Keratinocyte (primary cell): ENCODE results near the gene RYR2. TPM values are rescaled to one million over a fixed set of nuclear protein-coding genes. Genes with fewer than 3 reads are reported as not detected.

ENCODE experiments used
- DNase-seq: peaks from one replicate; pipeline ENCODE4 v3.0.0-alpha.2; 2011; ENCODE audit warnings: low read depth, missing footprints, low spot score
- FAIRE-seq: peaks from 2 replicates; lab custom pipeline; 2011; peaks lifted over from hg19 to GRCh38; lab: Jason Lieb, UNC
- H2AFZ ChIP-seq: 2 replicates; pipeline ENCODE4 v1.6.0; 2012; ENCODE audit warnings: low read length, control low read depth, inconsistent platforms; ENCODE audit not compliant: control insufficient read depth
- H3K27ac ChIP-seq: 2 replicates; pipeline ENCODE4 v1.5.1; 2011; ENCODE audit warnings: low read length; ENCODE audit not compliant: control insufficient read depth, insufficient read depth
- H3K27me3 ChIP-seq: 3 replicates; pipeline ENCODE4 v1.6.0; 2011; ENCODE audit warnings: low read length; ENCODE audit not compliant: control insufficient read depth, insufficient read depth; ENCODE audit errors: extremely low read depth
- H3K36me3 ChIP-seq, 2 experiments: 2 replicates in 1 of 2; 3 replicates in 1 of 2; pipeline ENCODE4 v1.5.1; 2011; ENCODE audit warnings: low read length in 2 of 2, mild to moderate bottlenecking in 1 of 2; ENCODE audit not compliant: control insufficient read depth in 2 of 2, insufficient read depth in 2 of 2; ENCODE audit errors: extremely low read depth in 1 of 2
- H3K4me1 ChIP-seq: 3 replicates; pipeline ENCODE4 v1.5.1; 2011; ENCODE audit warnings: low read length; ENCODE audit not compliant: control insufficient read depth, insufficient read depth; ENCODE audit errors: extremely low read depth
- H3K4me2 ChIP-seq: 3 replicates; pipeline ENCODE4 v1.6.0; 2011; ENCODE audit warnings: low read depth, low read length; ENCODE audit not compliant: control insufficient read depth, insufficient read depth; ENCODE audit errors: extremely low read depth
- H3K4me3 ChIP-seq, 3 experiments: fragments of 200-600 bp in 1 of 3; sonication (generic) in 1 of 3; 2 replicates in 2 of 3; 3 replicates in 1 of 3; pipeline ENCODE4 v1.5.1; 2011 to 2016; ENCODE audit warnings: low read length in 3 of 3, mild to moderate bottlenecking in 3 of 3, control low read depth in 2 of 3, inconsistent platforms in 1 of 3, low read depth in 1 of 3, mixed read lengths in 1 of 3, mixed run types in 1 of 3, moderate library complexity in 1 of 3; ENCODE audit not compliant: control insufficient read depth in 2 of 3, insufficient read depth in 2 of 3; ENCODE audit errors: extremely low read depth in 1 of 3
- H3K79me2 ChIP-seq: 2 replicates; pipeline ENCODE4 v1.6.0; 2012; ENCODE audit warnings: low read length; ENCODE audit not compliant: control insufficient read depth, insufficient read depth
- H3K9ac ChIP-seq: 3 replicates; pipeline ENCODE4 v1.6.0; 2011; ENCODE audit warnings: low read length; ENCODE audit not compliant: control insufficient read depth, insufficient read depth; ENCODE audit errors: extremely low read depth
- H3K9me1 ChIP-seq: 3 replicates; pipeline ENCODE4 v1.6.0; 2011; ENCODE audit warnings: low read length; ENCODE audit not compliant: control insufficient read depth, insufficient read depth; ENCODE audit errors: extremely low read depth
- H3K9me3 ChIP-seq: 2 replicates; pipeline ENCODE4 v1.5.1; 2012; ENCODE audit warnings: low read depth, low read length; ENCODE audit not compliant: control insufficient read depth
- H4K20me1 ChIP-seq: 3 replicates; pipeline ENCODE4 v1.6.0; 2011; ENCODE audit warnings: low read length; ENCODE audit not compliant: control insufficient read depth, insufficient read depth; ENCODE audit errors: extremely low read depth
- EZH2 ChIP-seq: IDR thresholded peaks from one replicate; pipeline ENCODE4 v1.6.1; 2012; ENCODE audit warnings: inconsistent platforms, mild to moderate bottlenecking, low read length, moderate library complexity
- dilution Hi-C: fragments of 300-500 bp; cut with MboI; formaldehyde crosslinking; loops from one replicate; pipeline ENCODE4 v1.7.0; 2020; ENCODE audit warnings: low sequenced_read_pairs; ENCODE audit not compliant: extremely low pct_ligation_motif_present
- polyA plus RNA-seq, 5 experiments: library from polyadenylated mRNA; depleted of rRNA in 3 of 5; stranded (reverse) in 3 of 5; stranded (forward) in 1 of 5; unstranded in 1 of 5; fragments of >200 nt; gene quantifications; 1 replicate in 1 of 5; 2 replicates in 3 of 5; 3 replicates in 1 of 5; pipeline versions ENCODE4 v1.2.1 to v1.2.3, GENCODE V29; 2011 to 2012; ENCODE audit warnings: missing spikeins in 2 of 5, low read depth in 1 of 5, low replicate concordance in 1 of 5
- TF ChIP-seq, protein P1 (sequence below), 3 experiments: IDR thresholded peaks in 1 of 3; conservative IDR thresholded peaks in 1 of 3; optimal IDR thresholded peaks in 1 of 3; 2 replicates in 2 of 3; 3 replicates in 1 of 3; pipeline versions ENCODE3 to v1.5.1; 2011; ENCODE audit warnings: low read length in 3 of 3, mild to moderate bottlenecking in 3 of 3, moderate library complexity in 2 of 3, control low read depth in 1 of 3, inconsistent platforms in 1 of 3; ENCODE audit not compliant: insufficient read depth in 2 of 3; ENCODE audit errors: extremely low read depth in 1 of 3

The RYR2 gene
- polyA plus RNA-seq, 1 donor (not counting 4 experiments of a cell fraction or from before 2014, with no cell fraction given): 0.05 TPM

DNA sequence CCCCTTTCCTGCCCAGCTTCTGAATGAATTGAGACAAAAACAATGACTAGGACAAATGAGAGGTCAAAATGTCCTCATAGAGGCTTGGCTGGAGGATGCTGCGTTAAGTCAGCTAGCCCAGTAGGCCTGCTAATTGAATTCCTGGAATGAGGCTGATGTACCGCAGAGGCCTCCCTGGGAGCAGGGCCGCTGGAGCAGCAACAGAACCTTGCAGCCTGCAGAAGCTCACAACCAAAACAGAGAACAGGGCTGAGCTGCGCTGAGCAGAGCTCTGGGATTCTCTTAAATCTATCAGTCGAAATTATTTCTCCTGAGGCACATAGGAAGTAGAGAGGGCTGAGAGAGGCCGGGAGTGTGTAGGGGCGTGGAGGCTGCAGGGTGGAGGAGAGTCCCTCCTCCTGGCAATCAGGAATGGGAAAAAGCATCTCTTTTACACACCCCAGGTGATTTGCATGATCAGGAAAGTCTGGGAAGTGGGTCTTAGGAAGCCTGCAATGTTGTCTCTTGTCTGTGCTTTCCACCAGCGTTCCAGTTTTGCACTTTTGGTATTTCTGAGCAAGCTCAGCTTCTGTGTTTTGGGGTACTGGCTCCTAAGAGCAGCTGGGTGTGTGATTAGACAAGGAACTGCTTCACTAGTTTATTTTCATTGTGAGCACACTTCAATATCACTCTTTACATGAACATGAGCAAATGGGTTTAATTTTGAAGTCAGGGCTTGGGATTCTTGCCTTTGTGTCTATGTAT, 66.5 kb downstream of the RYR2 start:
- H3K36me3 ChIP-seq: no peaks in the 10 kb centered on the region
- peaks cover 2% of the 10 kb centered on the region for H3K9me3 ChIP-seq
- no peak overlapping the region for H3K9ac ChIP-seq
- H3K79me2 ChIP-seq: no peaks in the 10 kb centered on the region
- FAIRE-seq (no peak), DNase-seq (no peak)
- no peaks in the 10 kb centered on the region for H3K9me1 ChIP-seq
- no peaks in the 10 kb centered on the region for H3K4me1 ChIP-seq
- no peak overlapping the region for H3K4me2 ChIP-seq
- H4K20me1 ChIP-seq: no peaks in the 10 kb centered on the region
- no peaks in the 10 kb centered on the region for H3K27me3 ChIP-seq
- H3K27ac ChIP-seq: no peak overlapping the region
- dilution Hi-C loops: no loop called here
- TF ChIP-seq, protein P1, sequence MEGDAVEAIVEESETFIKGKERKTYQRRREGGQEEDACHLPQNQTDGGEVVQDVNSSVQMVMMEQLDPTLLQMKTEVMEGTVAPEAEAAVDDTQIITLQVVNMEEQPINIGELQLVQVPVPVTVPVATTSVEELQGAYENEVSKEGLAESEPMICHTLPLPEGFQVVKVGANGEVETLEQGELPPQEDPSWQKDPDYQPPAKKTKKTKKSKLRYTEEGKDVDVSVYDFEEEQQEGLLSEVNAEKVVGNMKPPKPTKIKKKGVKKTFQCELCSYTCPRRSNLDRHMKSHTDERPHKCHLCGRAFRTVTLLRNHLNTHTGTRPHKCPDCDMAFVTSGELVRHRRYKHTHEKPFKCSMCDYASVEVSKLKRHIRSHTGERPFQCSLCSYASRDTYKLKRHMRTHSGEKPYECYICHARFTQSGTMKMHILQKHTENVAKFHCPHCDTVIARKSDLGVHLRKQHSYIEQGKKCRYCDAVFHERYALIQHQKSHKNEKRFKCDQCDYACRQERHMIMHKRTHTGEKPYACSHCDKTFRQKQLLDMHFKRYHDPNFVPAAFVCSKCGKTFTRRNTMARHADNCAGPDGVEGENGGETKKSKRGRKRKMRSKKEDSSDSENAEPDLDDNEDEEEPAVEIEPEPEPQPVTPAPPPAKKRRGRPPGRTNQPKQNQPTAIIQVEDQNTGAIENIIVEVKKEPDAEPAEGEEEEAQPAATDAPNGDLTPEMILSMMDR (optimal IDR thresholded peaks at IDR 0.05 in 1 of 3, IDR thresholded peaks at IDR 0.05 in 1 of 3, conservative IDR thresholded peaks at IDR 0.05 in 1 of 3; ENCODE audit: extremely low read depth in 1 of 3, insufficient read depth in 2 of 3, low read length in 3 of 3): no peak
- no peak for TF ChIP-seq EZH2
- no peak overlapping the region for H3K4me3 ChIP-seq
- no peak overlapping the region for H2AFZ ChIP-seq

DNA sequence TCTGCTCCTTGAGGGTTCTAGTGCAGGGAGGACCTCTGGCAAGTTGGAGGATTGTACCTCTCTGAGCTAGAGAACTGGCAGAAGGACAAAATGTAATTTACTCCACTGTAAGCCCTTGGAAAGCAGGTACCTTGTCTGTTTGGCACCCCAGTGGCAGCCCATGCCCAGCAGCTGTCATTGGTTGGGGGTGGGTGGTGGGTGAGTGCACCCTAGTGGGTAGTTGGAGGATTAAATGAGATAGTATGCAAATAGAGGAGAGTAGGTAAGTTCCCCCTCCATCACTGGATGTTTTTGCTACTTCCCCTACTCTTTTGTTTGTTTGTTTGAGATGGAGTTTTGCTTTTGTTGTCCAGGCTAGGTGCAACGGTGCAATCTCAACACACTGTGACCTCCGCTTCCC, 69.8 kb downstream of the RYR2 start:
- Histone ChIP-seq H3K4me3 (no peak overlapping the region), H2AFZ (no peak overlapping the region), H3K9ac (no peak overlapping the region), H3K36me3 (no peaks in the 10 kb centered on the region), H4K20me1 (no peaks in the 10 kb centered on the region), H3K4me2 (no peak overlapping the region), H3K9me1 (no peaks in the 10 kb centered on the region), H3K9me3 (peaks cover 2% of the 10 kb centered on the region), H3K27ac (no peak overlapping the region), H3K27me3 (no peaks in the 10 kb centered on the region), H3K4me1 (no peaks in the 10 kb centered on the region), H3K79me2 (no peaks in the 10 kb centered on the region)
- no peak for FAIRE-seq
- DNase-seq: no peak
- TF ChIP-seq, protein P1 (optimal IDR thresholded peaks at IDR 0.05 in 1 of 3, IDR thresholded peaks at IDR 0.05 in 1 of 3, conservative IDR thresholded peaks at IDR 0.05 in 1 of 3; ENCODE audit: extremely low read depth in 1 of 3, insufficient read depth in 2 of 3, low read length in 3 of 3): no peak
- no peak for TF ChIP-seq EZH2
- dilution Hi-C loops: no loop called here
